Adrenal gland (tissue), 5 donors: Measurements from ENCODE around the gene SZRD1.

ENCODE experiments used
- CTCF ChIP-seq, 6 experiments: fragments of 450-650 bp in 4 of 6; fragments of 200-600 bp in 2 of 6; sonication (generic) in 1 of 6; IDR thresholded peaks; 1 replicate in 5 of 6; 2 replicates in 1 of 6; pipeline versions ENCODE4 v1.5.1 to v1.8.0; 2016 to 2021; ENCODE audit warnings: antibody characterized with exemption in 6 of 6, mild to moderate bottlenecking in 2 of 6, moderate library complexity in 1 of 6
- POLR2A ChIP-seq, 2 donors: fragments of 450-650 bp; IDR thresholded peaks; one replicate each; pipeline ENCODE4 v1.6.1; 2017; ENCODE audit warnings: antibody characterized with exemption in 2 of 2, mild to moderate bottlenecking in 2 of 2, moderate library complexity in 1 of 2
- donor health status: DM: no; HTN: no; CAD: no.

GRCh38 chr1:16376971-16377370 lies 9.9 kb downstream of the SZRD1 start:
- TF ChIP-seq CTCF (IDR thresholded peaks at IDR 0.05) (no peak), POLR2A (IDR thresholded peaks at IDR 0.05) (no peak)
